HG02884 (cell line): ENCODE measurements around the gene POU5F2.

Experiments
- ATAC-seq: cut with Tn5 transposase; IDR thresholded peaks from one replicate; pipeline ENCODE4 v1.9.1; 2021; ENCODE audit warnings: mild to moderate bottlenecking, moderate library complexity; ENCODE audit not compliant: unreplicated experiment

POU5F2 gene

GRCh38 chr5:93741136-93741811 is at the start of gene POU5F2:
Gene POU5F2, minus strand, starts transcription at chr5:93741600. Its CDS starts 37 bp downstream, at chr5:93741563.
- ATAC-seq: no peak

GRCh38 chr5:93790401-93790800 is 49.0 kb upstream of the POU5F2 start:
- no peak for ATAC-seq

GRCh38 chr5:93789173-93790067 is 48.0 kb upstream of the POU5F2 start:
- ATAC-seq: no peak

GRCh38 chr5:93787598-93787997 is 46.2 kb upstream of the POU5F2 start:
- ATAC-seq: no peak

- ATAC-seq: no peak
These were observed 44.1 kb upstream of the POU5F2 start for GRCh38 chr5:93785475-93785874.

- no peak for ATAC-seq
These were observed 41.6 kb upstream of the POU5F2 start for GRCh38 chr5:93782978-93783377.

GRCh38 chr5:93777620-93778019 is 36.2 kb upstream of the POU5F2 start:
- no peak for ATAC-seq

GRCh38 chr5:93756372-93756771 is 15.0 kb upstream of the POU5F2 start:
- ATAC-seq: no peak

GRCh38 chr5:93755716-93756115 is 14.3 kb upstream of the POU5F2 start:
- no peak for ATAC-seq

GRCh38 chr5:93748875-93749397 is 7.5 kb upstream of the POU5F2 start:
- no peak for ATAC-seq

GRCh38 chr5:93746406-93747056 is 5.1 kb upstream of the POU5F2 start:
- no peak for ATAC-seq

GRCh38 chr5:93736284-93736683 is 5.1 kb downstream of the POU5F2 start:
- ATAC-seq: no peak

- no peak for ATAC-seq
These were observed 6.0 kb downstream of the POU5F2 start for GRCh38 chr5:93735378-93735777.

GRCh38 chr5:93731987-93732386 is 9.4 kb downstream of the POU5F2 start:
- ATAC-seq: no peak

GRCh38 chr5:93726595-93726994 is 14.8 kb downstream of the POU5F2 start:
- ATAC-seq: no peak

GRCh38 chr5:93724791-93725190 is 16.6 kb downstream of the POU5F2 start:
- ATAC-seq: no peak

- no peak for ATAC-seq
These were observed 17.7 kb downstream of the POU5F2 start for GRCh38 chr5:93723681-93724080.

GRCh38 chr5:93723005-93723404 is 18.4 kb downstream of the POU5F2 start:
- ATAC-seq: no peak

GRCh38 chr5:93722588-93722987 is 18.8 kb downstream of the POU5F2 start:
- ATAC-seq: no peak

- no peak for ATAC-seq
These were observed 19.9 kb downstream of the POU5F2 start for GRCh38 chr5:93721511-93721910.

GRCh38 chr5:93721071-93721470 is 20.3 kb downstream of the POU5F2 start:
- ATAC-seq: peak; percentile 45
